ENCODE results near the gene BARHL1. TPM values are rescaled to one million over a fixed set of nuclear protein-coding genes. Genes with fewer than 3 reads are reported as not detected.

The BARHL1 gene
- total RNA-seq, 2 experiments from 2014 or later: not detected

DNA sequence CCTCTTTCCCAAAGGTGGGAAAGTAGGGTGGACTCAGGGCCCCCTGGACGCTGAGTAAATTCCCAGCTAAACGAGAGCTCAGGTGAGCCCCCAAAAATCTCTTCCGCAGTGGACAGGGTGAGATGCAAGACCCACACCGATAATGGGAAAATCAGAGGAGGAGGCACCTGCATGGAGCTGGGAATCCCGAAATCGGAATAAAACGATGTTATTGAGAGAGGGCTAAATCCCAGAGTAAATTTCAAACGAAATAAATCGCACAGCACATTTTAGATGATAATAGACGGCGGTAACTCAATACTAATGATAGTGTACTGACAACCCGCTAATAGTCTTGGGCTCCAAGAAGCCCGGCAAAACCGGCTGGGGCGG lies 3.0 kb upstream of the BARHL1 start:
- TF ChIP-seq, protein P1, sequence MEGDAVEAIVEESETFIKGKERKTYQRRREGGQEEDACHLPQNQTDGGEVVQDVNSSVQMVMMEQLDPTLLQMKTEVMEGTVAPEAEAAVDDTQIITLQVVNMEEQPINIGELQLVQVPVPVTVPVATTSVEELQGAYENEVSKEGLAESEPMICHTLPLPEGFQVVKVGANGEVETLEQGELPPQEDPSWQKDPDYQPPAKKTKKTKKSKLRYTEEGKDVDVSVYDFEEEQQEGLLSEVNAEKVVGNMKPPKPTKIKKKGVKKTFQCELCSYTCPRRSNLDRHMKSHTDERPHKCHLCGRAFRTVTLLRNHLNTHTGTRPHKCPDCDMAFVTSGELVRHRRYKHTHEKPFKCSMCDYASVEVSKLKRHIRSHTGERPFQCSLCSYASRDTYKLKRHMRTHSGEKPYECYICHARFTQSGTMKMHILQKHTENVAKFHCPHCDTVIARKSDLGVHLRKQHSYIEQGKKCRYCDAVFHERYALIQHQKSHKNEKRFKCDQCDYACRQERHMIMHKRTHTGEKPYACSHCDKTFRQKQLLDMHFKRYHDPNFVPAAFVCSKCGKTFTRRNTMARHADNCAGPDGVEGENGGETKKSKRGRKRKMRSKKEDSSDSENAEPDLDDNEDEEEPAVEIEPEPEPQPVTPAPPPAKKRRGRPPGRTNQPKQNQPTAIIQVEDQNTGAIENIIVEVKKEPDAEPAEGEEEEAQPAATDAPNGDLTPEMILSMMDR (conservative IDR thresholded peaks at IDR 0.05; ENCODE audit: low read length): no peak
- no peak for TF ChIP-seq EZH2phosphoT487 (IDR thresholded peaks at IDR 0.05; ENCODE audit: borderline replicate concordance, low read depth, low read length)
- H2AFZ ChIP-seq (ENCODE audit: low read length): no peak overlapping the region
- H3K27ac ChIP-seq (ENCODE audit: low read depth, low read length, poor library complexity, severe bottlenecking): no peak overlapping the region
- BruUV-seq (replicated peaks): no TSS peak
- intact Hi-C loops (cut with micrococcal nuclease; ENCODE audit: unreplicated experiment): no loop called here
- no peaks in the 10 kb centered on the region for H4K20me1 ChIP-seq (ENCODE audit: insufficient read depth, low read length)
- no peaks in the 10 kb centered on the region for H3K9me2 ChIP-seq (ENCODE audit: insufficient read depth, low read length)
- H3K4me1 ChIP-seq (ENCODE audit: insufficient read depth, low read length, poor library complexity, severe bottlenecking): no peaks in the 10 kb centered on the region
- no peak overlapping the region for H3K4me2 ChIP-seq (ENCODE audit: low read length)
- no peak overlapping the region for H3K4me3 ChIP-seq (ENCODE audit: low read depth, low read length, poor library complexity, severe bottlenecking)
- no peaks in the 10 kb centered on the region for H3K36me3 ChIP-seq (ENCODE audit: insufficient read depth, low read length)
- no peaks in the 10 kb centered on the region for H3K9me3 ChIP-seq (ENCODE audit: low read length)
- POLR2A ChIA-PET: no interaction called here
- no peaks in the 10 kb centered on the region for H3K79me2 ChIP-seq (ENCODE audit: insufficient read depth, low read depth, low read length)
- CTCF ChIA-PET (ENCODE audit: unreplicated experiment): no interaction called here
- no peak for DNase-seq (ENCODE audit: low spot score)

GRCh38 chr9:132582786-132583583 lies 579 bp downstream of the BARHL1 start:
- no peaks in the 10 kb centered on the region for H3K9me2 ChIP-seq (ENCODE audit: insufficient read depth, low read length)
- BruUV-seq (replicated peaks): no TSS peak
- H3K27ac ChIP-seq (ENCODE audit: low read depth, low read length, poor library complexity, severe bottlenecking): no peak overlapping the region
- ChIA-PET POLR2A (no interaction called here), CTCF (ENCODE audit: unreplicated experiment) (no interaction called here)
- H2AFZ ChIP-seq (ENCODE audit: low read length): no peak overlapping the region
- no peaks in the 10 kb centered on the region for H4K20me1 ChIP-seq (ENCODE audit: insufficient read depth, low read length)
- DNase-seq (ENCODE audit: low spot score): no peak
- H3K4me1 ChIP-seq (ENCODE audit: insufficient read depth, low read length, poor library complexity, severe bottlenecking): no peaks in the 10 kb centered on the region
- intact Hi-C loops (cut with micrococcal nuclease; ENCODE audit: unreplicated experiment): no loop called here
- H3K4me2 ChIP-seq (ENCODE audit: low read length): no peak overlapping the region
- TF ChIP-seq, protein P1 (conservative IDR thresholded peaks at IDR 0.05; ENCODE audit: low read length): no peak
- TF ChIP-seq EZH2phosphoT487 (IDR thresholded peaks at IDR 0.05; ENCODE audit: borderline replicate concordance, low read depth, low read length): no peak
- H3K4me3 ChIP-seq (ENCODE audit: low read depth, low read length, poor library complexity, severe bottlenecking): no peak overlapping the region
- no peaks in the 10 kb centered on the region for H3K9me3 ChIP-seq (ENCODE audit: low read length)
- H3K36me3 ChIP-seq (ENCODE audit: insufficient read depth, low read length): no peaks in the 10 kb centered on the region
- H3K79me2 ChIP-seq (ENCODE audit: insufficient read depth, low read depth, low read length): no peaks in the 10 kb centered on the region

DNA sequence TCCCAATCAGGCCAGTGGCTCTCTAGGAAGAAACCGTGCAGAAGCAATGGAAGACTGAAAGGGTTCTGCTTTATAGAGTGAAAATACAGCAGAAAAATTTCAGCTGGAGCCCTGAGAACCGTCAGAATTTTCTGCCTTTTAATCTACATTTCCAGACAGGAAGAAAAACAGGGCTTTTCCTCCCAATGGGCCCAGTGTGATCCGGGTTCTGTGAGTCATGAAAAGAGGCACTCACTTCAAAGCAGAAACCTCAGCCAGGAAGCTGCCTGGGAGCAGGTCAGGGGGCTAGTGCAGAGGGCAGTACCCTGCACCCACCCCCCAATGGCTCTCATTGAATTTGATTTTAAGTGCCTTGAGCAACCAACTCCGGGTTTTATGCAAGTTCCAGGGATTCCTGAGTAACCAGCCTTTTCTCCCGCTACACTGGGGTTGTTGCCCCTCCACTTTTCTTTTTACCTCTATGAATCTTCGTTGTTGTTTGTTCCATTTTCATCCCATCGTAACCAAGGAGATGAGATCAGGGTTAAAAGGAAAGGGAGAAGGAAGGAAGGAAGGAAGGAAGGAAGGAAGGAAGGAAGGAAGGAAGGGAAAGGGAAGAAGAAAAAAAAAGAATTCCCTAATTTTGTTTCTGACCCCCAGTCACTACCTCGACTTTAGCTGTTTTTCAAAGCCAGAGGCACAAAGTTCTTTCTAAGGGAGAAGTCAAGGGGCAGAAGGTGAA lies 1.3 kb downstream of the BARHL1 start:
- no peak overlapping the region for H3K4me2 ChIP-seq (ENCODE audit: low read length)
- no peak overlapping the region for H2AFZ ChIP-seq (ENCODE audit: low read length)
- ChIA-PET CTCF (ENCODE audit: unreplicated experiment) (no interaction called here), POLR2A (interaction anchor here (0.6 kb wide), 2 partner anchors 44 to 1478 kb away, joined by 3 read pairs; no protein-coding TSS in a partner anchor)
- no peaks in the 10 kb centered on the region for H3K36me3 ChIP-seq (ENCODE audit: insufficient read depth, low read length)
- no peak for DNase-seq (ENCODE audit: low spot score)
- TF ChIP-seq, protein P1 (conservative IDR thresholded peaks at IDR 0.05; ENCODE audit: low read length): no peak
- no peak for TF ChIP-seq EZH2phosphoT487 (IDR thresholded peaks at IDR 0.05; ENCODE audit: borderline replicate concordance, low read depth, low read length)
- no TSS peak for BruUV-seq (replicated peaks)
- intact Hi-C loops (cut with micrococcal nuclease; ENCODE audit: unreplicated experiment): no loop called here
- H3K4me3 ChIP-seq (ENCODE audit: low read depth, low read length, poor library complexity, severe bottlenecking): no peak overlapping the region
- H3K27ac ChIP-seq (ENCODE audit: low read depth, low read length, poor library complexity, severe bottlenecking): no peak overlapping the region
- H3K4me1 ChIP-seq (ENCODE audit: insufficient read depth, low read length, poor library complexity, severe bottlenecking): no peaks in the 10 kb centered on the region
- no peaks in the 10 kb centered on the region for H3K79me2 ChIP-seq (ENCODE audit: insufficient read depth, low read depth, low read length)
- H3K9me3 ChIP-seq (ENCODE audit: low read length): no peaks in the 10 kb centered on the region
- H3K9me2 ChIP-seq (ENCODE audit: insufficient read depth, low read length): no peaks in the 10 kb centered on the region
- H4K20me1 ChIP-seq (ENCODE audit: insufficient read depth, low read length): no peaks in the 10 kb centered on the region

Data from OCI-LY7 (cell line).